ENCODE measurements around the gene AUTS2.

Gene AUTS2

DNA sequence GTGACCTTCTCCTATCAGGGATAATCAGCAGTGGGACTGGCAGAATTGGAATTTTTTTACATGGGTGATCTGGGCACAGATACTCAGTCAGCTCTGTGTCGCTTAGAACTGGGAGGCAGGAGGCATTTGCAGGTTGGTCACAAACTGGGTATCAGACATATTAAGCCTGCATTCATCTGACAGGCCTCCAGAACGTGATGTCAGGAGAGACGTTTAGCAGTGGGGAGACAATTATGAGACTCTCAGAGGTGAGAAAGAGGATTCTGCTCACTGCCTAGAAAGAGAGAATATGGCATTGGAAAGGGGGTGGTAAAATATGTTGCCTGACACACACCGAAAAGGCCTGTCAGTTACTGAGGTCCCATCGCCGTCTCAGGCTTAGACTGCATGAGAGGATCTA lies 816.1 kb downstream of the AUTS2 start:
- no CpG with 5 or more reads among the region's 6 CpGs for WGBS (ENCODE audit: extremely low coverage, insufficient coverage, low lambda C conversion rate)
- no peak overlapping the region for H3K4me2 ChIP-seq (ENCODE audit: low read length)

DNA sequence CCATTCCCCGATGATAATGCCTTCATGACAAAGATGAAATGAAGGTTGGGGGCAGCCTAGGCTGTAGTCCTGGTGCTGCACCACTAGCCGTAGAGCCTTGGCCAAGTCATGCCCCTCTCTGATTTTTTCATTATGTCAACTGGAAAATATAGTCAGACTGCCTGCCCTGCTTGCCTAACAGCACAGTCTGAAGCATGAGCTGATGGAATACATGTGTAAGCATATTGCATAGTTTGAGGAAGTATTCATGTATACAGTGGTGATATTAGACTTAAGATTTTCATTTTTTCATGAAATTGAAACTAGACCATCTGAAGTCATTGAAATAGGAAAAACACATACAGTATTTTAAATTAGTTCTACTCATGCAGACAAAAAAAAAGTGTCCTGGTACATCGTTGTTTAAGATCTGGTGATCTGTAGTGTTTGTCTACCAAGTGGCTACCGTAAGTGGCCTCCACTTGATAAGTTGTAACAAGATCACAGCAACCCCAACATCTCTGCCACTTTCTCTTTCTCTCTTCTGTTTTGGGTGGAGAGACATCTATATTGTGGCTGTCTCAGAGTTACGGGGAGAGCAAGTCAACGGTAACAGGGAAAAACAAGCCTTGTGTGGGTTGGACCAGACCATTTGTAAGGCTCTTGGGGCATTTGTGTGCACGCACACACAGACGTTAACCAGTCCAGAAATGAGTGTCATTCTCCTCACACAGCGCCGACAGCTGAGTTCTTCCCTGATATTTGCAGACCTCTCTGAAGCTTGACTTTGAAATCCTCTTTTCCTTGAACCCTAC lies 817.1 kb downstream of the AUTS2 start:
- H3K27ac ChIP-seq (ENCODE audit: low read depth, low read length): no peak overlapping the region
- H4K8ac ChIP-seq (ENCODE audit: low read depth, low read length): no peak overlapping the region
- DNase-seq: no peak
- H3K27me3 ChIP-seq (ENCODE audit: insufficient read depth, low read length, poor library complexity): no peaks in the 10 kb centered on the region
- no peak overlapping the region for H3K18ac ChIP-seq (ENCODE audit: low read length)
- no CpG with 5 or more reads among the region's 10 CpGs for WGBS (ENCODE audit: extremely low coverage, insufficient coverage, low lambda C conversion rate)
- H3K79me2 ChIP-seq (ENCODE audit: control insufficient read depth, insufficient read depth, low read length): no peaks in the 10 kb centered on the region
- no peak overlapping the region for H2BK15ac ChIP-seq (replicated peaks; ENCODE audit: low read depth)
- no peak overlapping the region for H3K4ac ChIP-seq (ENCODE audit: low read depth, low read length)
- H3K23ac ChIP-seq (ENCODE audit: low read length): no peak overlapping the region
- no peak overlapping the region for H2AK5ac ChIP-seq (ENCODE audit: low read length)
- no peak overlapping the region for H3K4me3 ChIP-seq (ENCODE audit: low read length)
- H3K4me1 ChIP-seq (ENCODE audit: control insufficient read depth, low read depth, low read length): peaks cover 3% of the 10 kb centered on the region
- no peak overlapping the region for H2BK120ac ChIP-seq (ENCODE audit: low read depth, low read length)
- no peak overlapping the region for H3K9ac ChIP-seq (ENCODE audit: low read length)
- no peaks in the 10 kb centered on the region for H3K79me1 ChIP-seq (ENCODE audit: low read length)
- no peak overlapping the region for H3K56ac ChIP-seq (ENCODE audit: low read length)
- no peaks in the 10 kb centered on the region for H3K36me3 ChIP-seq (ENCODE audit: control insufficient read depth, insufficient read depth, low read length)
- no peak overlapping the region for H2BK5ac ChIP-seq (ENCODE audit: low read length)
- H4K5ac ChIP-seq (ENCODE audit: low read length): no peak overlapping the region
- H3K4me2 ChIP-seq (ENCODE audit: low read length): no peak overlapping the region

More for the DNA sequence above, 816.1 kb downstream of the AUTS2 start:
- Histone ChIP-seq H4K8ac (ENCODE audit: low read depth, low read length) (no peak overlapping the region), H2BK15ac (replicated peaks; ENCODE audit: low read depth) (no peak overlapping the region), H3K18ac (ENCODE audit: low read length) (no peak overlapping the region), H3K23ac (ENCODE audit: low read length) (no peak overlapping the region), H3K4me1 (ENCODE audit: control insufficient read depth, low read depth, low read length) (peaks cover 3% of the 10 kb centered on the region), H3K79me2 (ENCODE audit: control insufficient read depth, insufficient read depth, low read length) (no peaks in the 10 kb centered on the region), H3K4ac (ENCODE audit: low read depth, low read length) (no peak overlapping the region), H3K4me3 (ENCODE audit: low read length) (no peak overlapping the region), H3K27ac (ENCODE audit: low read depth, low read length) (no peak overlapping the region), H3K36me3 (ENCODE audit: control insufficient read depth, insufficient read depth, low read length) (no peaks in the 10 kb centered on the region), H3K9ac (ENCODE audit: low read length) (no peak overlapping the region), H2BK5ac (ENCODE audit: low read length) (no peak overlapping the region), H3K27me3 (ENCODE audit: insufficient read depth, low read length, poor library complexity) (no peaks in the 10 kb centered on the region), H2AK5ac (ENCODE audit: low read length) (no peak overlapping the region), H3K79me1 (ENCODE audit: low read length) (no peaks in the 10 kb centered on the region), H2BK120ac (ENCODE audit: low read depth, low read length) (no peak overlapping the region), H4K5ac (ENCODE audit: low read length) (no peak overlapping the region), H3K56ac (ENCODE audit: low read length) (no peak overlapping the region)
- DNase-seq: no peak

DNA sequence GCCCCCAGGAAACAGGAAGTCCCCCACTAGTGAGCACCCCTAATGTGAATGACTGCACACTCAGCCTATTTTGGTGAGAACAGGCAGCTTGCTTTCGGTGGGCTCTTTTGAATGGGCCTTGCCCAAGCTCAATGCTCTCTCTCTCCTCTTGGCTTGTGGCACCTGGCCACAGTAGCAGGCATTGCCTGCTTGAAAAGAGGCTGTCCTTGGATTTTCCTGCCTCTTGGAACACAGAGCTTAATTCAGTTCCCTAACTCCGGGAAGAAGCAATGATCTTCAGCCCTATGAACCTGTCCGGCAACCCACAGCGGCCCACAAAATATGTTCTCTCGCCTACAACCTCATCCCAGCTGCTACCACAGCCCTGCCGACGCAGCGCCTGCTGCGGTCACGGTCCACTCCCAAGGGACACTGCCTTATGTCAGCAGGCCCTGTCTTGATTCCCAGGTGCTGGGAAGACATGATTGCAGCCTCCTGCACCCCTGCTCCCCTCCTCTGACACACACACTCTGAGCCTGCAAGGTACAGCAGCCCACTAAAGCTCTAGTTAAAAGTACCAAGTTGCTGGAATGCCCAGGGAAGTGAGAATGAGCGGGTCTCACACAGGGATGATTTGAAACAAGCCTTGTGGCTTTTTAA lies 818.2 kb downstream of the AUTS2 start:
- Histone ChIP-seq H3K79me2 (ENCODE audit: control insufficient read depth, insufficient read depth, low read length) (no peaks in the 10 kb centered on the region), H4K8ac (ENCODE audit: low read depth, low read length) (no peak overlapping the region), H3K36me3 (ENCODE audit: control insufficient read depth, insufficient read depth, low read length) (no peaks in the 10 kb centered on the region), H3K79me1 (ENCODE audit: low read length) (no peaks in the 10 kb centered on the region), H2BK120ac (ENCODE audit: low read depth, low read length) (no peak overlapping the region), H3K27me3 (ENCODE audit: insufficient read depth, low read length, poor library complexity) (no peaks in the 10 kb centered on the region), H4K5ac (ENCODE audit: low read length) (no peak overlapping the region), H2BK15ac (replicated peaks; ENCODE audit: low read depth) (no peak overlapping the region), H2BK5ac (ENCODE audit: low read length) (no peak overlapping the region), H2AK5ac (ENCODE audit: low read length) (no peak overlapping the region), H3K27ac (ENCODE audit: low read depth, low read length) (no peak overlapping the region), H3K23ac (ENCODE audit: low read length) (no peak overlapping the region), H3K4me3 (ENCODE audit: low read length) (no peak overlapping the region), H3K56ac (ENCODE audit: low read length) (peak overlapping the region; percentile 28), H3K4me2 (ENCODE audit: low read length) (no peak overlapping the region), H3K9ac (ENCODE audit: low read length) (no peak overlapping the region), H3K4me1 (ENCODE audit: control insufficient read depth, low read depth, low read length) (peaks cover 3% of the 10 kb centered on the region), H3K18ac (ENCODE audit: low read length) (peak overlapping the region; percentile 22), H3K4ac (ENCODE audit: low read depth, low read length) (no peak overlapping the region)
- DNase-seq: no peak
- no CpG with 5 or more reads among the region's 11 CpGs for WGBS (ENCODE audit: extremely low coverage, insufficient coverage, low lambda C conversion rate)

DNA sequence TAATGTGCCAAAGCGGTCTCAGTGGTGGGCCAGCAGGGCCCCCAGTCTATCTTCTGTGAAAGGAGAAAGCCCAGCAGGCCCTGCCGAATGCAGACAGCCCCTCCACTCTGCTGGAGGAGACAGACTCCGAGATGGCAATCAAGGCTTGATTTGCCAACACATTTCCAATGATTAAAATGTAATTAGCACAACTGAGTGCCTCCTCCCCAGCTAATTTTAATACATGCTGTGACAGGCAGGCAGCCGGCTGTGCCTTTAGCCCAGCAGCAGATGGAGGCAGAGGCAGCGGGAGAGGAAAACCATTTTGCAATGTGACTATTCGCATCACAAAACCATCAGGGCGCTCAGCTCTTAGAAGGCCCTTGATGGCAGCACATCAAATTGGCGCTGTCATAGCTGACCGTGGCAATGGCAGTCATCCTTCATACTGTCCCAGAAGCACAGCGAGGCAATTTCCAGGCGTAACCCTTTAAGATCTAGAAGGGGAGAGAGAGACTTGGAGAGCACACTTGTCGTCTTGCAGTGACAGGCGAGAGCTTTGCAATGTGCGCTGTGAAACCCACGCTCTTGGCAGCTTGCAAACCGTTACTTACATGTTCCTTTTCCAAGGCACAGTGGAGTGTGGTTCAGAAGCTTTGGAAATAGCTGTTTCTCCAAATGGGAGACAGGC lies 818.8 kb downstream of the AUTS2 start:
- Histone ChIP-seq H3K27me3 (ENCODE audit: insufficient read depth, low read length, poor library complexity) (no peaks in the 10 kb centered on the region), H3K79me2 (ENCODE audit: control insufficient read depth, insufficient read depth, low read length) (no peaks in the 10 kb centered on the region), H4K5ac (ENCODE audit: low read length) (no peak overlapping the region), H3K4me2 (ENCODE audit: low read length) (no peak overlapping the region), H3K23ac (ENCODE audit: low read length) (no peak overlapping the region), H3K56ac (ENCODE audit: low read length) (no peak overlapping the region), H3K9ac (ENCODE audit: low read length) (no peak overlapping the region), H2BK5ac (ENCODE audit: low read length) (no peak overlapping the region), H2AK5ac (ENCODE audit: low read length) (no peak overlapping the region), H2BK120ac (ENCODE audit: low read depth, low read length) (no peak overlapping the region), H3K4me1 (ENCODE audit: control insufficient read depth, low read depth, low read length) (peaks cover 3% of the 10 kb centered on the region), H3K18ac (ENCODE audit: low read length) (no peak overlapping the region), H3K79me1 (ENCODE audit: low read length) (no peaks in the 10 kb centered on the region), H2BK15ac (replicated peaks; ENCODE audit: low read depth) (no peak overlapping the region), H3K4ac (ENCODE audit: low read depth, low read length) (no peak overlapping the region), H3K4me3 (ENCODE audit: low read length) (no peak overlapping the region), H3K36me3 (ENCODE audit: control insufficient read depth, insufficient read depth, low read length) (no peaks in the 10 kb centered on the region), H4K8ac (ENCODE audit: low read depth, low read length) (no peak overlapping the region), H3K27ac (ENCODE audit: low read depth, low read length) (no peak overlapping the region)
- no CpG with 5 or more reads among the region's 16 CpGs for WGBS (ENCODE audit: extremely low coverage, insufficient coverage, low lambda C conversion rate)
- peak; percentile 78 for DNase-seq

DNA sequence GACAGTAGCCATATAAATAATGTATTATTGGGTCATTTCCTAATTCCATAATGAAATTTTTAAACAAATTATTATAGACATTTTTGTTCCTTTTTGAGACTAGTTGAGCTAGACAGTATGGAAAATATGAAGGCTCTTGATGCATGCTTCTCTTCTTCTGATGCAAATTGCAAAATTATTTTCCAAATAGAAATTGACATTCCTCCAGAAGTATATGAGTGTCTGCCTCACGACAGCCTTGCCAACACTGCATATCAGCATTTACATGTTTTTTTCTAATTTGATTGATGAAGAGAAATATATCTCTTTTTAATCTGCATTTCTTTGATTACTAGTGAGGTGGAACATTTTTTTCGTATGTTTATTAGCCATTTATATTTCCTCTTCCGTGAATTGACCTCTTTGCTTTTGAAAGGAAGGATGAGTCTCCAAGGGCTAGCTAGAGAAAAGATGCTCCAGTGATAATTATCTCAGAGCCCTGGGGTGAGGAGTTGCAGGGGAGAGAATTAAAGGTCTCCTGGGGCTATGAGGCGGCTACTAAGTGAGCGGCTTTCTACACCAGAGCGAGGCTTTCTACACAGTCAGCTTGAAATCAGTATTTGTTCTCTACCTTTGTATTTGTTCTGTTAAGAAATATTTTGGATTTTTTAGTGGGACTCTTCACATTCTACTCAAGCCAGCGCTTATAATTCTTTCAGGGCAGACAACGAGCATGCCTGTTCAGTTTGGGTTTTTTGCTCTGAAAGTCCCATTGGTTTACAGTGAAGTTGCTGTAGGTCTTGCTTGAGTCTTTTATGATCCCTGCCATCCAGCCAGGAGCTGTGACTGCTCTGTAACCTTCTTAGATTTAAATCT lies 821.5 kb downstream of the AUTS2 start:
- Histone ChIP-seq H3K27me3 (ENCODE audit: insufficient read depth, low read length, poor library complexity) (no peaks in the 10 kb centered on the region), H2BK120ac (ENCODE audit: low read depth, low read length) (no peak overlapping the region), H3K4me3 (ENCODE audit: low read length) (no peak overlapping the region), H4K5ac (ENCODE audit: low read length) (no peak overlapping the region), H3K36me3 (ENCODE audit: control insufficient read depth, insufficient read depth, low read length) (no peaks in the 10 kb centered on the region), H3K18ac (ENCODE audit: low read length) (no peak overlapping the region), H3K56ac (ENCODE audit: low read length) (no peak overlapping the region), H2BK15ac (replicated peaks; ENCODE audit: low read depth) (no peak overlapping the region), H3K4ac (ENCODE audit: low read depth, low read length) (no peak overlapping the region), H3K4me1 (ENCODE audit: control insufficient read depth, low read depth, low read length) (peaks cover 3% of the 10 kb centered on the region), H2AK5ac (ENCODE audit: low read length) (no peak overlapping the region), H3K4me2 (ENCODE audit: low read length) (no peak overlapping the region), H3K27ac (ENCODE audit: low read depth, low read length) (no peak overlapping the region), H4K8ac (ENCODE audit: low read depth, low read length) (no peak overlapping the region), H3K79me2 (ENCODE audit: control insufficient read depth, insufficient read depth, low read length) (no peaks in the 10 kb centered on the region), H3K79me1 (ENCODE audit: low read length) (no peaks in the 10 kb centered on the region), H3K9ac (ENCODE audit: low read length) (no peak overlapping the region), H3K23ac (ENCODE audit: low read length) (no peak overlapping the region), H2BK5ac (ENCODE audit: low read length) (no peak overlapping the region)
- peak; percentile 19 for DNase-seq
- no CpG with 5 or more reads among the region's 8 CpGs for WGBS (ENCODE audit: extremely low coverage, insufficient coverage, low lambda C conversion rate)

Data from mesendoderm (in vitro differentiated cells).